HCT116 (cell line): Measurements from ENCODE around the gene OPRL1. TPM values are rescaled to one million over a fixed set of nuclear protein-coding genes. Genes with fewer than 3 reads are reported as not detected.

Experiments
- ATAC-seq: fragments of 200-7000 bp; cut with Tn5 transposase; 2 replicates; pipeline ENCODE4 v1.9.1; 2020; ENCODE audit warnings: mild to moderate bottlenecking, moderate library complexity
- BruUV-seq: library from RNA; stranded (reverse); fragments of 400-500 nt; replicated peaks from 2 replicates; lab custom pipeline; 2021; lab: Mats Ljungman, UMichigan
- CTCF ChIA-PET: fragments of 300-600 bp; sonication (Branson Sonifier 250); formaldehyde crosslinking; loops from one replicate; lab custom pipeline; 2021; ENCODE audit warnings: antibody characterized with exemption; lab: Charles Lee
- POLR2A ChIA-PET: fragments of 300-600, 350-600 bp; sonication (Branson Sonifier 250); formaldehyde crosslinking; loops from one replicate; lab custom pipeline; 2021; ENCODE audit warnings: antibody characterized with exemption; lab: Charles Lee
- RAD21 ChIA-PET, 2 experiments: fragments of 300-600 bp; sonication (Branson Sonifier 250); formaldehyde crosslinking; loops; one replicate each; lab custom pipeline; 2023; ENCODE audit warnings: low total read pairs in 2 of 2; ENCODE audit not compliant: uncharacterized antibody in 2 of 2, unreplicated experiment in 2 of 2, low non-redundant PET in 1 of 2; lab: Charles Lee
- DNase-seq: peaks from one replicate; pipeline ENCODE4 v3.0.0-alpha.2; 2010; ENCODE audit warnings: low read depth, low spot score
- H2AFZ ChIP-seq: fragments of 200-600 bp; shearing (Covaris generic), sonication (generic); 2 replicates; pipeline ENCODE4 v1.6.1; 2017; ENCODE audit warnings: low read depth, mixed run types, mixed read lengths, antibody characterized with exemption, low read length; ENCODE audit not compliant: poor library complexity, severe bottlenecking
- H3K27ac ChIP-seq: 2 replicates; pipeline ENCODE4 v1.5.1; 2012; ENCODE audit warnings: low read depth, low read length
- H3K27me3 ChIP-seq: fragments of 200-600 bp; sonication (generic); 2 replicates; pipeline ENCODE4 v1.6.1; 2016; ENCODE audit warnings: mixed run types, low read length, mixed read lengths; ENCODE audit not compliant: insufficient read depth
- H3K36me3 ChIP-seq, 2 experiments: fragments of 200-500 bp in 1 of 2; fragments of 200-600 bp in 1 of 2; sonication (Bioruptor generic) in 1 of 2; sonication (generic) in 1 of 2; 2 replicates each; pipeline versions ENCODE4 v1.5.1 to v1.6.1; 2014 to 2016; ENCODE audit warnings: low read length in 2 of 2, inconsistent platforms in 1 of 2, mixed read lengths in 1 of 2, mixed run types in 1 of 2; ENCODE audit not compliant: insufficient read depth in 2 of 2, control insufficient read depth in 1 of 2
- H3K4me1 ChIP-seq, 2 experiments: fragments of 200-600 bp in 1 of 2; sonication (generic) in 1 of 2; 2 replicates each; pipeline versions ENCODE4 v1.5.1 to v1.6.1; 2012 to 2017; ENCODE audit warnings: low read length in 2 of 2, inconsistent platforms in 1 of 2, mild to moderate bottlenecking in 1 of 2, mixed read lengths in 1 of 2, mixed run types in 1 of 2, moderate library complexity in 1 of 2; ENCODE audit not compliant: insufficient read depth in 2 of 2, control insufficient read depth in 1 of 2
- H3K4me2 ChIP-seq: fragments of 200-600 bp; sonication (generic); 2 replicates; pipeline ENCODE4 v1.6.1; 2017; ENCODE audit warnings: mixed run types, low read length, mixed read lengths
- H3K4me3 ChIP-seq, 2 experiments: fragments of 200-600 bp in 1 of 2; sonication (generic) in 1 of 2; replicated peaks in 1 of 2; 2 replicates each; pipeline ENCODE4 v1.5.1; 2011 to 2016; ENCODE audit warnings: low read length in 2 of 2, control low read depth in 1 of 2, low read depth in 1 of 2, mild to moderate bottlenecking in 1 of 2, mixed read lengths in 1 of 2, mixed run types in 1 of 2
- H3K79me2 ChIP-seq: fragments of 200-600 bp; sonication (generic); 2 replicates; pipeline ENCODE4 v1.6.1; 2017; ENCODE audit warnings: mild to moderate bottlenecking, mixed run types, low read length, moderate library complexity, mixed read lengths; ENCODE audit not compliant: insufficient read depth
- H3K9ac ChIP-seq: fragments of 200-600 bp; sonication (generic); 2 replicates; pipeline ENCODE4 v1.6.1; 2016; ENCODE audit warnings: low read length, mixed read lengths
- H3K9me2 ChIP-seq: fragments of 200-600 bp; sonication (generic), shearing (Covaris generic); 2 replicates; pipeline ENCODE4 v1.6.1; 2017; ENCODE audit warnings: mixed run types, mild to moderate bottlenecking, moderate library complexity; ENCODE audit not compliant: insufficient read depth
- H3K9me3 ChIP-seq, 2 experiments: fragments of 200-500 bp in 1 of 2; fragments of 200-600 bp in 1 of 2; sonication (Bioruptor generic) in 1 of 2; sonication (generic) in 1 of 2; 2 replicates each; pipeline ENCODE4 v1.6.1; 2014 to 2017; ENCODE audit warnings: low read length in 2 of 2, mixed read lengths in 2 of 2, inconsistent platforms in 1 of 2, low read depth in 1 of 2, mild to moderate bottlenecking in 1 of 2, mixed run types in 1 of 2, moderate library complexity in 1 of 2; ENCODE audit not compliant: control insufficient read depth in 1 of 2, insufficient read depth in 1 of 2
- H4K20me1 ChIP-seq: fragments of 200-600 bp; sonication (generic), shearing (Covaris generic); 2 replicates; pipeline ENCODE4 v1.6.1; 2017; ENCODE audit warnings: mixed run types, mild to moderate bottlenecking, moderate library complexity; ENCODE audit not compliant: insufficient read depth
- ATF3 ChIP-seq: IDR thresholded peaks from 2 replicates; pipeline ENCODE4 v1.6.1; 2012
- CEBPB ChIP-seq: IDR thresholded peaks from 2 replicates; pipeline ENCODE4 v1.6.1; 2012; ENCODE audit warnings: low read depth
- JUND ChIP-seq: IDR thresholded peaks from 2 replicates; pipeline ENCODE4 v1.6.1; 2012
- MAX ChIP-seq: IDR thresholded peaks from 2 replicates; pipeline ENCODE4 v1.6.1; 2012
- POLR2AphosphoS5 ChIP-seq: IDR thresholded peaks from 2 replicates; pipeline ENCODE4 v1.6.1; 2011; ENCODE audit warnings: mild to moderate bottlenecking, low read depth, low read length, moderate library complexity
- TCF7L2 ChIP-seq: IDR thresholded peaks from 2 replicates; pipeline ENCODE4 v1.7.0; 2011; ENCODE audit warnings: borderline replicate concordance, inconsistent platforms; ENCODE audit not compliant: insufficient read depth, insufficient read length; ENCODE audit errors: extremely low read depth
- YY1 ChIP-seq: IDR thresholded peaks from 2 replicates; pipeline ENCODE4 v1.6.1; 2011; ENCODE audit warnings: low read length, low read depth, moderate library complexity, mild to moderate bottlenecking; ENCODE audit not compliant: insufficient replicate concordance; ENCODE audit errors: extremely low read depth
- ZNF274 ChIP-seq: fragments of 200-500 bp; sonication (Bioruptor generic); IDR thresholded peaks from 2 replicates; pipeline ENCODE4 v1.6.1; 2014; ENCODE audit warnings: mild to moderate bottlenecking, low read depth, low read length, inconsistent platforms
- intact Hi-C: fragments of 100-400 bp; cut with micrococcal nuclease; formaldehyde crosslinking; loops from 2 replicates; pipeline ENCODE4 v1.10.0; 2022
- total RNA-seq: library from RNA; stranded (reverse); gene quantifications from one replicate; pipeline ENCODE4 v1.2.1, GENCODE V29; 2021; ENCODE audit not compliant: unreplicated experiment

OPRL1 gene
- total RNA-seq, 1 experiment from 2014 or later: 1.6 TPM

DNA sequence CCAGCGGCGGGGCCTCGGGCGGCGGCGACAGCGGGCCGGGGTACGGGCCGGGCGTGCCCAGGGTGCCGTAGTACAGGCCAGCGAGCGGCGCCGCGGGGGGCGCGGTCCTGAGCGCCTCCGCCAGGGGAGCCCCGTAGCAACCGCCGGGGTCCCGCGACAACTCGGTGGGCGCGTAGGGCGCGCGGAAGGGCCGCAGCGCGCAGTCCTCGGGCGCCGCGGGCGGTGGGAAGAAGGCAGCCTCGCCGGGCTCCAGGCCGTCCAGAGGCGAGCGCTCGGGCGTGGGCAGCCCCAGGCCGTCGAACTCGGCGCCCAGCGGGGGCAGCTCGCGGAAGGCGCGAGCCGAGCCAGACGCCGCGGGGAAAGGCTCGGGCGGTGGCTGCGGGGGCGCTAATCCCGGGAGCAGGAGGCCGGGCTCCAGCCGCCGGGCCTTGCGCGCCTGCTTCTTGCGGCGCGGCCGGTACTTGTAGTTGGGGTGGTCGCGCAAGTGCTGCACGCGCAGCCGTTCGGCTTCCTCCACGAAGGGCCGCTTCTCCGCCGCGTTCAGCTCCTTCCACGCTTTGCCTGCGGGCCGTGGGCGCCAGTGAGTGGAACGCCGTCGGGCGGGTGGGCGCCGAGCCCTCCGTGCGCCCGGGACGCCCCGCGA, 31.4 kb upstream of the OPRL1 start:
- TF ChIP-seq ZNF274 (no peak), CEBPB (no peak), TCF7L2 (no peak), MAX (no peak), YY1 (no peak), POLR2AphosphoS5 (no peak), JUND (no peak), ATF3 (no peak)
- TF ChIP-seq, all 23 proteins: peak for 0
- Histone ChIP-seq H3K36me3 (no peaks in the 10 kb centered on the region), H3K27me3 (no peaks in the 10 kb centered on the region), H3K9me3 (no peaks in the 10 kb centered on the region), H3K4me3 (no peak overlapping the region), H3K27ac (no peak overlapping the region), H4K20me1 (no peaks in the 10 kb centered on the region), H3K79me2 (no peaks in the 10 kb centered on the region), H3K4me2 (no peak overlapping the region), H3K4me1 (peaks cover 27 to 34% of the 10 kb centered on the region in 2 experiments), H3K9me2 (no peaks in the 10 kb centered on the region), H3K9ac (no peak overlapping the region), H2AFZ (no peak overlapping the region)
- RAD21 ChIA-PET: no interaction called here
- CTCF ChIA-PET: no interaction called here
- BruUV-seq: no TSS peak
- no peak for DNase-seq
- POLR2A ChIA-PET: no interaction called here
- intact Hi-C loops: no loop called here
- ATAC-seq: no peak
